VCaP (cell line): ENCODE data around the gene USP15.

Source experiments
- H3K27ac ChIP-seq: fragments of 450-650 bp; 2 replicates; pipeline ENCODE4 v1.5.1; 2017
- TF ChIP-seq, protein P1 (sequence below): fragments of 450-650 bp; conservative IDR thresholded peaks from 2 replicates; pipeline ENCODE4 v1.5.1; 2017; ENCODE audit warnings: mild to moderate bottlenecking, moderate library complexity

USP15 gene

DNA sequence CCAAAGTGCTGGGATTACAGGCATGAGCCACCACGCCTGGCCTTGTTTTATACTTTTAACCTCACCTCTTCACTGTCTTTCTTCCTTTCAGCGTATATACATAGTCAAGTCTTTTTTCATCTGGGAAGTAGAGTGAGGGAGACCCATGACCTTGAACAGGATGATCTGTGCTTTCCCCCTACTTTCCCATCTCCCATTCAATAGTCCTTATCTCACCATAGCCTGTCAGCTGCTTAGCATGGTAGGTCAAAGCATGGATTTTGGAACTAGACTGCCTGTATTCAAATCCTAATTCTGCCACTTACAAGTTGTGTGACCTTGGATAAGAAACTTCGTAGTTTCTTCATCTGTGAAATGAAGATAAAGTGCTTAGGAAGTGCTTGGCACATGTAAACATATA is 110.0 kb downstream of the USP15 start:
- no peak overlapping the region for H3K27ac ChIP-seq
- TF ChIP-seq, protein P1, sequence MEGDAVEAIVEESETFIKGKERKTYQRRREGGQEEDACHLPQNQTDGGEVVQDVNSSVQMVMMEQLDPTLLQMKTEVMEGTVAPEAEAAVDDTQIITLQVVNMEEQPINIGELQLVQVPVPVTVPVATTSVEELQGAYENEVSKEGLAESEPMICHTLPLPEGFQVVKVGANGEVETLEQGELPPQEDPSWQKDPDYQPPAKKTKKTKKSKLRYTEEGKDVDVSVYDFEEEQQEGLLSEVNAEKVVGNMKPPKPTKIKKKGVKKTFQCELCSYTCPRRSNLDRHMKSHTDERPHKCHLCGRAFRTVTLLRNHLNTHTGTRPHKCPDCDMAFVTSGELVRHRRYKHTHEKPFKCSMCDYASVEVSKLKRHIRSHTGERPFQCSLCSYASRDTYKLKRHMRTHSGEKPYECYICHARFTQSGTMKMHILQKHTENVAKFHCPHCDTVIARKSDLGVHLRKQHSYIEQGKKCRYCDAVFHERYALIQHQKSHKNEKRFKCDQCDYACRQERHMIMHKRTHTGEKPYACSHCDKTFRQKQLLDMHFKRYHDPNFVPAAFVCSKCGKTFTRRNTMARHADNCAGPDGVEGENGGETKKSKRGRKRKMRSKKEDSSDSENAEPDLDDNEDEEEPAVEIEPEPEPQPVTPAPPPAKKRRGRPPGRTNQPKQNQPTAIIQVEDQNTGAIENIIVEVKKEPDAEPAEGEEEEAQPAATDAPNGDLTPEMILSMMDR: no peak

DNA sequence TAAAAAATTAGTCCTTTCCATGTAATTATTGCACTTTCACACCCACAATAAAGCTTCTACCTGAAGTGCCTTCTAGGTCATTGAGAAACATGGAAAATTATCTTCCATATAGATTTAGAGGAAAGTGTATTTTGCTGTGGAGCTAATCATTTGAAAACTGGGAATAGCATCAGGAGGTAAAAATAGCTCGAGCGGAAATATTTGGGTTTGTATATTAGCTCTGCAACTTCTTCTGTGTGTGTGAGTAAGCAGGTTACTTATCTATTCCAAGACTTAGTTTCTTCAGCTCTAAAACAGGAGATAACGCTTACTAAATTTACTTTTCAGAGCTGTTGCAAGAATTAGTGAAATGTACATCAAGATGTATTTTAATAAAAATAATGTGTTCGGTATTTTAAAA is 111.5 kb downstream of the USP15 start:
- TF ChIP-seq, protein P1: no peak

DNA sequence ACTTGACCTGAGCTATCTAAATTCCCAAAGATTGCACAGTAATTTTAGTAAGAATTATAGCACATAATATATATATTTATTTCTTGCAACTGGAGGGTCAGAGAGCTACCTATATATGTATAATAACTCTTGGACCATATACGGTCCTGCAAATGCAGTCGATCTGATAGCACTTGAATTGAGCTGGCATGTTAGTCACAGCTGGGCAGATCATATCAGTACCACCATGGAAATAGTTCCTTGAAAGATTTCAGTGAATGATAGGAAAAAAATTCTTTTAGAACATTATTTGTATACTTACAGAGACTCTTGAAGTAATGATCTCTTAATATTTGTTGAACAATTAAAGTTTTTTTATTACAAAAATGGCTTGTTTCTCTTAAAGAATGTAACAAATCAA is 111.9 kb downstream of the USP15 start:
- TF ChIP-seq, protein P1: no peak
- H3K27ac ChIP-seq: no peak overlapping the region

More for the DNA sequence above, 111.5 kb downstream of the USP15 start:
- no peak overlapping the region for H3K27ac ChIP-seq

DNA sequence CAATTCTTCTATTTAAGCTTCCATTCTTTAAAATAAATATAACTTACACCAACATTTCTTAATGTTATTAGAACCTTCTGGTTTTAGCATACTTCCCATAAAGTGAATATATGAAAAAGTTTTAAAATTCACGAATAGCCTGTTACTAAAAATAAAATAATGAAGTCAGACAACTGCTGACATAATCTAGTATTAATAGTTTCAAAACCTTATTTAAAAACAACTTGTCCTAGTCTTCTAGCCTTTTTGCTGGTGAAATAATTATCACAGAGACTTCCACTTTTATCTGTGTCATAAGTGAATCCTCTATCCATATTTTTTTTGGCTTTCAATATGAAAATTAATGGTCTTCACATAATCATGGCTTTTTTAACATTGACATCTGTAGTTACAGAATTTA is 112.6 kb downstream of the USP15 start:
- no peak overlapping the region for H3K27ac ChIP-seq
- TF ChIP-seq, protein P1: no peak

DNA sequence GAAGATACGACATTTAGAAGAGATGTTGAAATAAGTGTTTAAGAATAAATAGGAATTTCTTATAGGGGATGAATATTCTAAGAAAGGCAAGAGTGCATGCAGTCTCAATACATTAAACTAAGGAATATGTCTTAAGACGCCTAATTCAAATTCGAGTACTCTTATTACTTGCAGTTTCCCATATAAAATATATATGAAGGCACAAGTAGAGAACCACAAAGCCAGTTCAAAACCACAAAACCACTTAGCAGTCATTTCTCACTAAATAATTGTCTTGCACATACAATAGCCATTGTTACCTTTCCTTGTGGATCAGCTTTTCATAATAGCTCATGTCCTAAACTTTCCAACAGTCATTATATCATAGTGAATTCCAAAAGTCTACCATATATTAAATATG is 115.4 kb downstream of the USP15 start:
- H3K27ac ChIP-seq: no peak overlapping the region
- TF ChIP-seq, protein P1: no peak

DNA sequence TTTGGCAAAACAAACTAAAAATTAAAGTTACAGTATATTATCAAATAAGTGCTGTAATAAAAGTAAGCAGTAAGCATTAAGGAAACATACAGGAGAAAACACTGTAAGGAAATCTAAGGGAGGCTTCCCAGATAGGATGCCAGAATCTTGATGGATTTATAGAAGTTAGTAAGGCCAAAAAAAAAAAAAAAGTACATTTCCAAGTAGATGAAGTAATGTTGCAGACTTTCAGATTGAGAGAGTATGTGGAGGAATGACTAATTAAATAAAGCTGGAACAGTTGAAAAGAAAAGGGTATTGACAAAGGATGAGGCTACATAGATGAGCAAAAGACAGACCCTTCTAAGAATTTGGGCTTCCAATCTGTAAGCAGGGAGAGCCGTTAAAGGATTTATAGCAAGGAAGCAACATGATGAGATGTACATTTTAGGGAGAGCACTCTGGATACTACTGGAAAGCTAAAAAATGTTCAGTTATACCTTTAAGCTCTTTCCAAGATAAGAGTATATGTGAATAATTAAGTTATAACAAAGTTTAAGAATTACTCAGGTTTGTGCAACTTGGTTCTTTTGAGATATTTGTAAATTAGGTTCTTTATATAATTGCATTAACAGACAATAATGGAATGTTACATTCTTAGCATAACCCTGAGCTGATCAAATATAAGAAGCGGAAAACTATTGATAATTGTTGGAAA is 119.0 kb downstream of the USP15 start:
- TF ChIP-seq, protein P1: no peak
- H3K27ac ChIP-seq: no peak overlapping the region

DNA sequence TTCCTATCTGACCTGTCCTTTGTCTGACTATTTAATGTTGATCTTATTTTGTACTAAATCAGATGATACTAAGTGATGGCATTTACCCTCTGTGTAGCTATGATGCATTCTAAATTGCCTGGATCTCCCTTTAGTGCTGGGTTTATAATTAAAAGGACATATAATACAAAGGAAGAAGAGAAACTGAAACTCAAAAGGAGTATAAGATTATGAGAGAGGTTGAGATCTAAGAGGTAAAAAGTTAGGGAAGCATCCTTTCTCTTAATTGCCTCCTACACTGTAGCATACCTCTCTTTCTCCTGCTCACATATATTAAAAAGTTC is 119.5 kb downstream of the USP15 start:
- TF ChIP-seq, protein P1: no peak
- H3K27ac ChIP-seq: no peak overlapping the region
